GM10266 (cell line): ENCODE data around the gene SSH2.

Experiments
- DNase-seq: peaks from one replicate; pipeline ENCODE4 v3.0.0; 2012; ENCODE audit errors: extremely low spot score
- CTCF ChIP-seq: IDR thresholded peaks from 2 replicates; pipeline ENCODE4 v1.5.1; 2012; ENCODE audit warnings: mild to moderate bottlenecking, low read depth; ENCODE audit not compliant: control insufficient read depth, insufficient read depth; ENCODE audit errors: missing control alignments

SSH2 gene

GRCh38 chr17:29625037-29625750 lies 304.8 kb downstream of the SSH2 start:
- TF ChIP-seq CTCF, result no peak
- DNase-seq, result no peak

- no peak for DNase-seq
- TF ChIP-seq CTCF, result no peak
Observed at GRCh38 chr17:29624586-29624985, 305.4 kb downstream of the SSH2 start.

- no peak for DNase-seq
- TF ChIP-seq CTCF, result no peak
Observed at GRCh38 chr17:29623283-29623647, 306.8 kb downstream of the SSH2 start.

- DNase-seq, result peak; percentile 83
- no peak for TF ChIP-seq CTCF
Observed at GRCh38 chr17:29622337-29623282, 307.4 kb downstream of the SSH2 start, which contains the start of gene CORO6. Gene CORO6, minus strand, starts transcription at chr17:29622912. Its CDS starts 1,491 bp downstream, at chr17:29621421.

- no peak for DNase-seq
- TF ChIP-seq CTCF, result no peak
Observed at GRCh38 chr17:29621751-29622194, 308.3 kb downstream of the SSH2 start.

- TF ChIP-seq CTCF, result no peak
- no peak for DNase-seq
Observed at GRCh38 chr17:29620779-29621500, 309.1 kb downstream of the SSH2 start.
